ENCODE measurements around the gene PKLR.

PKLR gene

GRCh38 chr1:155282488-155283091, 18.6 kb downstream of the PKLR start:
- FAIRE-seq = no peak

GRCh38 chr1:155279268-155279667, 22.0 kb downstream of the PKLR start:
- no peak for FAIRE-seq

- FAIRE-seq = no peak
These were observed 22.5 kb downstream of the PKLR start for GRCh38 chr1:155278689-155279160.

- no peak for FAIRE-seq
These were observed 23.1 kb downstream of the PKLR start for GRCh38 chr1:155277902-155278688.

GRCh38 chr1:155277070-155277901, 24.0 kb downstream of the PKLR start, which contains the start of gene HCN3:
Gene HCN3, plus strand, starts transcription at chr1:155277463. Its CDS starts 128 bp downstream, at chr1:155277591.
- FAIRE-seq = no peak

- FAIRE-seq = no peak
These were observed 27.6 kb downstream of the PKLR start, which contains the start of gene CLK2 for GRCh38 chr1:155273343-155274245. Gene CLK2, minus strand, starts transcription at chr1:155273504. Its CDS starts 2,527 bp downstream, at chr1:155270977.

- FAIRE-seq = no peak
These were observed 28.5 kb downstream of the PKLR start for GRCh38 chr1:155272466-155273342.

GRCh38 chr1:155269381-155269780, 31.9 kb downstream of the PKLR start:
- no peak for FAIRE-seq

GRCh38 chr1:155268630-155269029, 32.6 kb downstream of the PKLR start:
- FAIRE-seq = no peak

GRCh38 chr1:155267373-155267772, 33.9 kb downstream of the PKLR start:
- FAIRE-seq = no peak

- no peak for FAIRE-seq
These were observed 34.7 kb downstream of the PKLR start for GRCh38 chr1:155266553-155266952.

GRCh38 chr1:155263067-155263466, 38.2 kb downstream of the PKLR start:
- no peak for FAIRE-seq

- FAIRE-seq = no peak
These were observed 39.2 kb downstream of the PKLR start, which contains the start of gene SCAMP3 for GRCh38 chr1:155261852-155262673. Gene SCAMP3, minus strand, starts transcription at chr1:155262360. Its CDS starts 209 bp downstream, at chr1:155262151.

- no peak for FAIRE-seq
These were observed 39.8 kb downstream of the PKLR start for GRCh38 chr1:155261493-155261851.

GRCh38 chr1:155260276-155260675, 41.0 kb downstream of the PKLR start:
- no peak for FAIRE-seq

GRCh38 chr1:155256058-155256852, 45.0 kb downstream of the PKLR start:
- FAIRE-seq = no peak

GRCh38 chr1:155255243-155256007, 45.8 kb downstream of the PKLR start, which contains the start of gene ENTREP3:
Gene ENTREP3, minus strand, starts transcription at chr1:155255483. Its CDS starts 606 bp downstream, at chr1:155254877.
- no peak for FAIRE-seq

GRCh38 chr1:155254714-155255242, 46.5 kb downstream of the PKLR start:
- FAIRE-seq = no peak
